ENCODE results near the gene MRPL53. TPM values are rescaled to one million over a fixed set of nuclear protein-coding genes. Genes with fewer than 3 reads are reported as not detected.

The MRPL53 gene
- 16.4 and 25.2 TPM in 2 replicates for total RNA-seq

DNA sequence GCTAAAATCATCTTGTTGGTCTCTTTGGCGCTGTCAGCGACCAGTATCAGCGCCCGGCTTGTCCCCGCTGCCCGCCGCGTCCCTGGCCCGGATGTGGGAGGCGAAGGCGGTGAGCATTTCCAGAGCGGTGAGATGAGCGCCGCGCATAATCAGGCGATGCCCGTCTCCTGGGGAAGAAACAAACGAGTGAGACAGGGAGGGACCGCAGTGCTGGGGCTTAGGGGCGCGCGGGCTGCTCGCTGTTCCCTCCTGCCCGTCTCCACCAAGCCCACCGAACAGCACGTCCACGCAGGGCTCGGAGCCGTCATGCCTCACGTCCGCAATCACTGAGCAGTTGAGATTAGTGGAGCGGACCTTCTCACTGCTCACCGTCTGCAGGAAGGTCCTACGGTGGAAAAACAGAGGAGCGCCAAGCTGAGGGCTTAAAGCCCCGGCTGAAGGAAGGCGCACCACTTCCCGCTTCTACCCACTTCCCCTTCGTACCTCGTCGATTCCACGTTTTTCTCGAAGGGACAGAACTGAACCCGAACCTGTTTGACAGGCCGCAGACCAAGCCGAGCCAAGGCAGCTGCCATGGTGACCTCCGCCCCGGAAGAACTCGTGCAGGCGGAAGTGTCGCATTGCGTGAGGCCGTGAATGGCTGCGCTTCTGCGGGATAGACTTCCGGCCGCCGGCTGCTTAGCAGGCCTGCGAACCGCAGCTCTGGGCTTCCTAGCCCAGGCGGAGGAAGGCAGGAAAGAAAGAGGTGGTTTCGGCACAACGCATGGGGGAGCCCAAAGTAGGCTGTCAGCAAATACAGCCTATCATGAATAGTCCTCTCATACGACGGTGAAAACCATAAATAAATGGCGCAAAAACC is at the start of gene MRPL53:
Gene MRPL53, minus strand, starts transcription at position 595 of the 859 bp plus-strand sequence. Its CDS starts 20 bp downstream, at position 575.

DNA sequence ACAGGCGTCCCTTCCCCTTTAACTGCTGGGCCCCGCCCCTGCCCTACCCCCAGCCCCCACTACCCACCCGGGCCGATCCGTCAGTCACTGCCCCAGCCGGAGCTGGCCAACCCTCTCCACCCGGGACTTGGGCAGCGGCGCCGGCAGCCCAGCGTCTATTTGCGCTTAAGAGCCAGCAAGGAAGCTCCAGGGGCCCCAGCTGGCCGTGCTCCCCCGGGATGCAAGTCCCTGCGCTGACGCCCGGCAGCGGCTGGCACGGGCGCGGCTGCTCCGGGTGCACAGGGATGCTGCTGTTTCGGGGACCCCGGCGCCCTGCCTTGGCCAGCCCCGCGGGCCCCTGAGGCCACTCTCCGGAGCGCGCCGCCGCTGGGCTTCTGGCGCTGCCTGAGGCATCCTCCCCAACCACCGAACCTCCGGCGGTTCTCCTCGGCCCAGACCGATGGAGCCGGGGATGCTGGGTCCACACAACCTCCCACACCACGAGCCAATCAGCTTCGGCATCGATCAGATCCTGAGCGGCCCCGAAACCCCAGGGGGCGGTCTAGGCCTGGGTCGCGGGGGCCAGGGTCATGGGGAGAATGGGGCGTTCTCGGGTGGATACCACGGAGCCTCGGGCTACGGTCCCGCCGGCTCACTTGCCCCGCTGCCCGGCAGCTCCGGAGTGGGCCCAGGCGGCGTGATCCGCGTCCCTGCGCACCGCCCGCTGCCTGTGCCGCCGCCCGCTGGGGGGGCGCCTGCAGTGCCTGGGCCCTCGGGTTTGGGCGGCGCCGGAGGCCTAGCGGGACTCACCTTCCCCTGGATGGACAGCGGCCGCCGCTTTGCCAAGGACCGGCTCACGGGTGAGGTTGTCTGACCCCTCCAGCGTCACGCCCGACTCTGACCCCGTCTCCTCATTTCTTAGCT is 42.1 kb upstream of the MRPL53 start, which contains the start of gene TLX2:
Gene TLX2, plus strand, starts transcription at position 83 of the 903 bp plus-strand sequence. Its CDS starts 357 bp downstream, at position 440.

DNA sequence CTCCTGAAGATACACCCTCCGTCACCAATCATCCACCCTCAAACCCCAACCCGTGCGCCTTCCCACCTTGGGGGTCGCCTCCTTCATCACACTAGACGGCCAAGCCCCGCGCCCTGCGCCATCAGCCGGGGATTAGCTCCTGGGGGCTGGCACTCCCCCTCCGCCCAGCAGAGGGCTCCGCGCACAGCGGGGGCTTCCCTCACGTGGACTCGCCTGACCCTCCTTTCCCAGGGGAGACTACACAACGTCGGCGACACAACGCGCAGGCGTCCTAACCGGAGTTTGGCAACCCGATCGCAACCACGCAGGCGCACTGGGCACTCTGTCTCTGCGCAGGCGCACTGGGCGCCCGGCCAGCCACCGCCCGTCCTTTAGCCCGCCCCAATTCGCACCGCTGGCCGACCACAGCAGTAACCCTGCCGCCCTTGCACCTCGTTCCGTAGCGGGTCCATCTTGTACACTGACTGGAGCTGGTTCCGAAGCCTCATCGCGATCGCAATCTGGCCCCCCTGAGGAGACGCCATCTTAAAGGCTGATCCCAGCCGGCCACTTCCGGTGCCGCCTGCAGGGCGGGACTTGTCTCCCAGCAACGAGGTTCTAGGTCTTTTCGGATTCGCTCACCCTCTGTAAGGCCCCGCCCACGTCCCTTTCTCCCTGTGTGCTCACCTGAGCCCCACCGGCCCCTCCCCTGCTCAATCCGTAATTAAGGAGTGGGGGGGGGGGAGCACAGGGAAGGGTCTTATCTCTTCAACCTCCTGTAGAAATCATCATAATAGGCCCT is 34.9 kb upstream of the MRPL53 start, which contains the start of gene PCGF1:
Gene PCGF1, minus strand, starts transcription at position 551 of the 781 bp plus-strand sequence. Its CDS starts 27 bp downstream, at position 524.

DNA sequence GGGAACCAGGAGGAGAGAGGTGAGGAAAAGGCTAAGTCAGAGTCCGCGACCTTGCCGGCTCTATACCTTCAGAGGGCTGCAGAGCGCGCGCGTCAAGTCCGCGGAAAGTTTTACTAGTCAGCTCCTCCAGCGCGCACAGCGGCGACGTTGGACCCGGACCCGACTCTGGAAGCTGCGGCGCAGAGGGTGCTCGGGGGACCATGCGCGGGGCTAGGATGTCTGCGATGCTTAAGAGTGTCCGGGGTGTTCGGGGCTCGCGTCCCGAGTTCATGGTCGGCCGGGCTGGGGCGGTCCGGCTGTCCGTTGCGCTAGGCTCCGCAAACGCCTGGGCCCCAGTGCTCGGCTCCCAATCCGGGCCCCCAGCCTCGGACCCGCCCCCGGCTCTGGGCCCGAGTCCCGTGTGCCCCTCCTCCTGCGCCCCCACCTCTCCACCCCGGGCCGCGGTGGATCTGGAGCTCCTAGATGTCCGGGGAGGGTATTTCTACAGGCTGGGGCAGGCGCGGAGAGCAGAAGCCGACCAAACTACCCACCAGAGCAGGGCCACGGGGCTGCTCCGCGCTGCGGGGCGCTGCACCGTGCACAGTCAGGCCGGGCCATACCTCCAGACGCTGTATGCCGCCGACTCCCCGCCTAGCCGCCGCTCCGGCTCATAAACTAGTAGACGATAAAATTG is 26.9 kb upstream of the MRPL53 start, which contains the start of gene LBX2:
Gene LBX2, minus strand, starts transcription at position 337 of the 673 bp plus-strand sequence. Its CDS starts 66 bp downstream, at position 271.

DNA sequence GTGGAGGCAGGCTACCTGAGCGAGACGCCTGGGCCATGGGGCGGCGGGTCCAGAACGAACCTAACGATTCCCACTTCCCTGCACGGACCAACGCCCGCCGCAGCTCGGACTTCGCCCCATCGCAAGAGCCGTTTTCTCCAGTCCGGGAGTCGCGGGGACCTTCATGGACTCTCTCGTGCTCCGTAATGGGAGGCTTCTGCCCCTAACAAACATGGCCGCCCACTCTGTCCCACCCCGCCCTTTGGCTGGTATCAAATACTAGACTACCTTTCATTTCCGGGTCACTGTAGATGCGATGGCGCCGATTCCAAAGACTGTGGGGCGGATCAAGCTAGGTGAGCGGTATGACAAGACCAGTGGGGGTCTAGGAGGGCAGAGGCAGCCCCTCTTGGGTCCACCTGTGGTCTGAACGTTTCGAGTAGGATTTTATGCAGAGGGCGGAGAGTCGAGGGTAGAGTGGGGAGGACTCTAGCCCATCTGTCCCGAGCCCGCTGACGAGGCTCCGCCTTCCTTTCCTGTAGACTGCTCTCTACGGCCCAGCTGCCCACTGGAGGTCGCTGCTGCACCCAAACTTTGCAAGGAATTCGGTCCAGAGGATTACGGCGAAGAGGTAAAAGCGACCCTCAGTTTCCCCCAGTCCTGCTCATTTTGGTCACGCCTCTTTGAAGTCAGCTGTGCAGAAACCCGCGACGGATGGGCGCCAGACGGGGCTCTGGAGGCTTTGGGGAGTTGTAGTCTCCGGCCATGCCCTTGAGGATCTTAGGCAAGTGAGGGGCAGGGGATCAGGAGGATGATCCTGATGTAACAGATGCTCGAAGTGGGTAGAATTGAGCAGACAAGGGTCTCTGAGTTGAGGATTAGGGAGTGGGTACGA is 10.6 kb upstream of the MRPL53 start, which contains the start of the genes CCDC142 and TTC31:
Gene CCDC142, minus strand, starts transcription at position 198 of the 874 bp plus-strand sequence. Its CDS starts 161 bp downstream, at position 37.
Gene TTC31, plus strand, starts transcription at position 281 of the 874 bp plus-strand sequence. Its CDS starts 15 bp downstream, at position 296.

DNA sequence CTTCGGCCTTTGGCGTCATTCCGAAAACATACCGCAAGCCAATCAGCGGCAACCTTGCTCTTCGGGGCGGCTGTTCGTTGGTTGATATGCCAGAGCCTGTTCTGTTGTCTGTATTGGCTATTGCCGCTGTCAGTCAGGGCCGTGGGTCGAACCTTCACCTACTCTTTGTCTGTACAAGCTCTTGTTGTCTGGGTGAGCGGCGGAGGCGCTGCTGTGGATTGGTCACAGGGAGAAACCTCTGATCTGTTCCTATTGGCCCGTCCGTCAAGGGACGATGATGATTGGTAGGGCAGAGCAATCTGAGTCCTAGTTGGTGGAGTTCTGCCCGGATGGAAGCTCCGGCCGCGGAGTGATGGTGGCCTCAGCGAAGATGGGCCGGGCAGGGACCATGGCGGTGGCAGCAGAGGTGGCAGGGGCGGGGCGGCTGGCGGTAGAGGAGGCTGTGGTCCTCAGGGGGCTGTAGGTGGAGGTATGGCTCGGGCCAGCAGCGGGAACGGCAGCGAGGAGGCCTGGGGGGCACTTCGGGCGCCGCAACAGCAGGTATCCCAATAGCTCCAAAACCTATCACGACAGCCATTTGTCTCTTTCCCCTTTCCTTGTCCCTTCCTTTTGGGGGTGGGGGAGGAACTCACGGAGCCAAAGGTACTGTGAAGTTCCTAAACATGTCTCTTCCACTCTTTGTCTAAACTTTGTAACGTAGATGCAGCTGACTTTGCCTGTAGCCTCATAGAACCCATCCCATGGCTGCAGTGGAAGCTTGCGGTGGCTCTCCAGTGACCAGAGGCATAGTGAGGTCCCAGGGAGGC is 14.1 kb downstream of the MRPL53 start, which contains the start of gene WBP1:
Gene WBP1, plus strand, starts transcription at position 307 of the 806 bp plus-strand sequence. Its CDS starts 165 bp downstream, at position 472.

DNA sequence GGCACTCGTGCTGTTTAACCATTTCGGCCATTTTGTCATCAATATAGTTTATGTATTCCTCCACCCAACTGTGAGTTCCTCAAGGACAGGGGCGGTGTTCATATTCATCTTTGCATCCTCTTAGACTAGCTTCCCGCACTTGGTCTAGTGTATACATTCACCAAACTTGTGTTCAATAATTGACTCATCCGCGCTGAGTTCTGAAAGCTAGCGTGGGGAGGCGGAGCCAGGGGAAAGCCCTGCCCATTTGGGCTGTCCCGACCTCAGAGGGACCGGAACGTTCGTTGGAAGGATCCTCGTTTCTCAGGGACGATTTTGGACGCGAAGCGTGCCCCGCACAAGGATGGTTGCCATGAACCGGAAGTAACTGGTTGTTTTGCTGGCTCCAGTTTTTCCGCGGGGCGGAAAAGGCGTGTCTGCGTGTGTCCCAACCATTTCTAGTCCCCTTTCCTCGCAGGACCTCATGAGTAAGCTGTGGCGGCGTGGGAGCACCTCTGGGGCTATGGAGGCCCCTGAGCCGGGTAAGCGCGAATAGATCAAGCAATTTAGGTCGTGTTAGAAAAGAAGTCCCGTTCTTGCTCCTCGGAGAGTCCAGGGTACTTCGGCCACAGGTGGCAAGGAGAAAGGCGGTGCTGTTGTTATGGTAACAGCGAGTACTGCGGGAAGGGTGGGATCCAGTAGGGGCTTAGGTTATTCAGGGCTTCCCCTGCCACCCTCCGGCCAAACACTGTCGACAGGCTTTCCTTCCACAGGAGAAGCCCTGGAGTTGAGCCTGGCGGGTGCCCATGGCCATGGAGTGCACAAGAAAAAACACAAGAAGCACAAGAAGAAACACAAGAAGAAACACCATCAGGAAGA is 17.6 kb downstream of the MRPL53 start, which contains the start of gene INO80B:
Gene INO80B, plus strand, starts transcription at position 434 of the 858 bp plus-strand sequence. Its CDS starts 30 bp downstream, at position 464.

DNA sequence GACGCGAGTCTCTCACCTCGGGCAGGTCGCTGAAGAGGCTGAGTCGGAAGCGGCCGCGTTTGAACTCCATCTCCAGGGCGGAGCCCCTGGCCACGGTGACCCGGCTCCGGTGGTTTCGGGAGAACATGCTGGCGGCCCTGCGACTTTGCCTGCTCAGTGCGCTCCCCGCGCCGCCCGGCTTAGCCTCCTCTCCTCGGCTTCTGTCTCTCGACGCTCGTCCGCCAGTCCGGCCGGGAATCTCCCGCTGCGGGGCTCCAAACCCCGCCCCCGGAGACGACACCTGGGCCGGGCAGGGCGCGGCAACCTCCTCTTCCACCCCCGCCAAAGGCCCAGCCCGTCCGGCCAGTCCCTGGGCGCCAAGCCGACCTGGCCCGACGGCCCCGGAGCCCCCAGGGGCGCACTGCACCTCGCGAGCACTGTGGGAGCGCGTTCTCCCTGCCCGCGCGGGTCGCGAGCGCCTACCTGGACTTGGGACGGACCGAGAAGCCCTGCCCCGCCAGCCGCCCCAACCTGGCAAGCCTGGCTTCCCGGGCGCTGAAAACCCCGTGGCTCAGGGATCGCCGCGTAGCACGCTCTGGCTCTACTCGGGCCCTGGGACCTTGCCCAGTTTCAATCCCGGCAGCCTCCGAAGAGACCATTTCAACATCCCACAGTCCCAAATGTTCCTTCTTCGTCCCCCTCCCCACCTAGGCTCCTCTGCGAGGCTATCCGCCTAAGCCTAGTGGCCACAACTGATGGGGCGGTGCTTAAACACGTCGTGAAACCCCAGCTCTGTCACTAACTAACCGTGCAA is 30.6 kb downstream of the MRPL53 start, which contains the start of gene RTKN:
Gene RTKN, minus strand, starts transcription at position 248 of the 793 bp plus-strand sequence. Its CDS starts 121 bp downstream, at position 127.

Other genes starting within 250 kb of the MRPL53 start
- gene SLC4A5, start 129.3 kb downstream of the MRPL53 start, total RNA-seq: 0.83 TPM in 1 of 2 replicates, not detected in the other
- 153 and 193 TPM in 2 replicates for gene DCTN1, start 92.4 kb downstream of the MRPL53 start, total RNA-seq
- gene C2orf81, start 51.1 kb downstream of the MRPL53 start, total RNA-seq: 0.30 and 0.78 TPM in 2 replicates
- 31.8 and 48.3 TPM in 2 replicates for gene WDR54, start 51.0 kb downstream of the MRPL53 start, total RNA-seq
- gene RTKN, start 30.7 kb downstream of the MRPL53 start, total RNA-seq: 14.6 and 17.6 TPM in 2 replicates
- 10.4 and 20.2 TPM in 2 replicates for gene INO80B, start 17.6 kb downstream of the MRPL53 start, total RNA-seq
- 34.3 and 62.7 TPM in 2 replicates for gene WBP1, start 14.2 kb downstream of the MRPL53 start, total RNA-seq
- gene MOGS, start 7.3 kb downstream of the MRPL53 start, total RNA-seq: 96.2 and 110 TPM in 2 replicates
- gene CCDC142, start 10.3 kb upstream of the MRPL53 start, total RNA-seq: 23.2 and 25.2 TPM in 2 replicates
- gene TTC31, start 10.4 kb upstream of the MRPL53 start, total RNA-seq: 12.8 and 13.9 TPM in 2 replicates
- 1.3 and 1.8 TPM in 2 replicates for gene LBX2, start 26.9 kb upstream of the MRPL53 start, total RNA-seq
- 18.2 and 28.2 TPM in 2 replicates for gene PCGF1, start 35.0 kb upstream of the MRPL53 start, total RNA-seq
- not detected in 2 replicates for gene TLX2, start 41.8 kb upstream of the MRPL53 start, total RNA-seq
- gene DQX1, start 53.6 kb upstream of the MRPL53 start, total RNA-seq: 0.32 TPM in 1 of 2 replicates, not detected in the other
- 53.9 and 72.8 TPM in 2 replicates for gene AUP1, start 57.0 kb upstream of the MRPL53 start, total RNA-seq
- 29.3 and 36.5 TPM in 2 replicates for gene HTRA2, start 57.3 kb upstream of the MRPL53 start, total RNA-seq
- 87.4 and 203 TPM in 2 replicates for gene LOXL3, start 81.3 kb upstream of the MRPL53 start, total RNA-seq
- gene DOK1, start 82.0 kb upstream of the MRPL53 start, total RNA-seq: 28.6 and 32.1 TPM in 2 replicates
- gene M1AP, start 175.7 kb upstream of the MRPL53 start, total RNA-seq: under 0.01 and 0.05 TPM in 2 replicates
- 6.8 and 13.7 TPM in 2 replicates for gene SEMA4F, start 181.6 kb upstream of the MRPL53 start, total RNA-seq